ENCODE measurements around the gene MMD.

- TF ChIP-seq POLR2A (IDR thresholded peaks at IDR 0.05; ENCODE audit: low read depth, low read length) (no peak), POLR2AphosphoS5 (IDR thresholded peaks at IDR 0.05; ENCODE audit: low read depth, low read length) (no peak), TAF1 (IDR thresholded peaks at IDR 0.05; ENCODE audit: low read depth, low read length) (no peak), SPI1 (IDR thresholded peaks at IDR 0.05; ENCODE audit: low read depth, low read length) (no peak), POU2F2 (IDR thresholded peaks at IDR 0.05; ENCODE audit: low read depth, low read length) (no peak), PAX5 (IDR thresholded peaks at IDR 0.05; ENCODE audit: insufficient read depth, low read length, severe bottlenecking) (no peak)
Measured at GRCh38 chr17:55430541-55431288, 9.1 kb upstream of the MMD start.
